HUDEP-2 (cell line): ENCODE data around the gene SAMD13.

ENCODE experiments used
- DNase-seq, 76 experiments: peaks; one replicate each; lab custom pipeline; 2025; ENCODE audit not compliant: unreplicated experiment in 76 of 76; lab: John Stamatoyannopoulos, UW

The SAMD13 gene

GRCh38 chr1:84367219-84367618 is 65.7 kb downstream of the SAMD13 start:
- no peak for DNase-seq

- no peak for DNase-seq
Measured at GRCh38 chr1:84368441-84368840, 66.9 kb downstream of the SAMD13 start.

- DNase-seq = no peak
Measured at GRCh38 chr1:84370266-84370665, 68.8 kb downstream of the SAMD13 start.

- no peak for DNase-seq
Measured at GRCh38 chr1:84370831-84371394, 69.4 kb downstream of the SAMD13 start.

- no peak for DNase-seq
Measured at GRCh38 chr1:84373436-84374141, 72.1 kb downstream of the SAMD13 start.

- DNase-seq = no peak
Measured at GRCh38 chr1:84374991-84375696, 73.6 kb downstream of the SAMD13 start.

- no peak for DNase-seq
Measured at GRCh38 chr1:84376000-84376910, 74.7 kb downstream of the SAMD13 start.

- DNase-seq = no peak
Measured at GRCh38 chr1:84377480-84378095, 76.1 kb downstream of the SAMD13 start.

GRCh38 chr1:84379138-84379916 is 77.8 kb downstream of the SAMD13 start:
- DNase-seq = no peak

GRCh38 chr1:84379917-84380180 is 78.3 kb downstream of the SAMD13 start:
- DNase-seq = no peak

- no peak for DNase-seq
Measured at GRCh38 chr1:84382127-84382526, 80.6 kb downstream of the SAMD13 start.

GRCh38 chr1:84385347-84385746 is 83.8 kb downstream of the SAMD13 start:
- no peak for DNase-seq

- no peak for DNase-seq
Measured at GRCh38 chr1:84386716-84387479, 85.4 kb downstream of the SAMD13 start.

GRCh38 chr1:84387480-84388163 is 86.1 kb downstream of the SAMD13 start:
- DNase-seq = no peak

GRCh38 chr1:84390226-84390625 is 88.7 kb downstream of the SAMD13 start:
- DNase-seq = no peak

- DNase-seq = no peak
Measured at GRCh38 chr1:84398175-84399155, 97.0 kb downstream of the SAMD13 start, which contains the start of gene DNASE2B. Gene DNASE2B, plus strand, starts transcription at chr1:84398484. Its CDS starts 81 bp downstream, at chr1:84398565.
